Colon (tissue), 2 donors: ENCODE measurements around the gene SUSD5.
"Not testable (repeated sequence)": the region's sequence is repeated elsewhere in the genome, so short reads cannot be mapped to it uniquely, and the experiment has no call there.

Experiments used
- FAIRE-seq: peaks from 2 replicates; lab custom pipeline; 2012; peaks lifted over from hg19 to GRCh38; lab: Jason Lieb, UNC
- donor health status: control.
- donor health status: control.

SUSD5 gene

GRCh38 chr3:33194303-33194702 lies 24.3 kb downstream of the SUSD5 start:
- no peak for FAIRE-seq

GRCh38 chr3:33187368-33187634 lies 31.3 kb downstream of the SUSD5 start:
- FAIRE-seq = no peak

DNA sequence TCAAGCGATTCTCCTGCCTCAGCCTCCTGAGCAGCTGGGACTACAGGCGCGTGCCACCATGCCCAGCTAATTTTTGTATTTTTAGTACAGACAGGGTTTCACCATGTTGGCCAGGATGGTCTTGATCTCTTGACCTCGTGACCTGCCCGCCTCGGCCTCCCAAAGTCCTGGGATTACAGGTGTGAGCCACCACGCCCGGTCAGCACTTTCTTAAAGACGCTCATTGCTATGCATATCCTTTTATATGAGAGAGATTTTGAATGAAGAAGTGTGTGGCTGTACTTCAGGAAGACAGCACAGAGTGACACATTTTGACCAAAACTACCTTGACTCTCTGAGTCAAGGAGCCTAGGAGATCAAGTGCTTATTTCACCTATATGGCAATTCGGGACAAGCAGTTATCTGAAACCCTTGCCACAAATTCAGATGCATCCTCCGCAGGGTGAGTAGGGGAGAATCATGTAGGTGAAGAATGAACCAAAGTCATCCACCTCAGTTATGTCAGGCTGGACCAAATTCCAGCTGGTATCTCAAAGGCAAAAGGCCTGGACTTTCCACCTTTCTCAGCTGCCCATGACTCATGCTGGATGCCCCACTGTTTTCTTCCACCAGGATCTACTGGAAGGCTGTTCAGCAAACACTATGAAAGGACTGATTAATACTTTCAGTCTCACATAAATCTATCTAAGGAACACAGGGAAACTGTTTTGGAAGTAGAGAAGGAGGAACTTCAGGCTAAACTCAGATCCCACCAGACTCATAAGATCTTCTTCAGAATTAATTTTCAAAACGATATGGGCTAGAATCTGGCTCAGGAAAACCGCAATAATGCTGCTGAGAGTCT lies 31.9 kb downstream of the SUSD5 start:
- FAIRE-seq = no peak

GRCh38 chr3:33184863-33185262 lies 33.7 kb downstream of the SUSD5 start:
- no peak for FAIRE-seq

- not testable (repeated sequence) for FAIRE-seq
Observed at GRCh38 chr3:33181641-33182040, 37.0 kb downstream of the SUSD5 start.

GRCh38 chr3:33181229-33181628 lies 37.4 kb downstream of the SUSD5 start:
- FAIRE-seq = no peak

DNA sequence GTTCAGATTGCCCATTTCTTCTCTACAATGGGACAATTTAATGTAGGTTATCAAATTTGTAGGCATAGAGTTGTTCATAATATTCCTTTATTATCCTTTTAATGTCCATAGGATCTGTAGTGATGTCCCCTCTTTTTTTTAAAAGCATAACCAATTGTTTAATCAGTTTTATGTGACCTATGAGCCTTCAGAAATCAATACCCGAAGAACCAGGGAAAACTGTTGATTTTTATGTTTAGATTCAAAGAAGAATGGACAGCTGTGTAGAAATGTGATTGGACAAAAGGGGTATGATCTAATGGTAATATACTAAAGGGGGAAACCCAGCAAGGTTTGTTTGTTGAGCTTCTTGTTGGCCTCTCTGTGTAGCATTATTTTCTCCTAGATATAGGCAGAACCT lies 39.5 kb downstream of the SUSD5 start:
- FAIRE-seq = no peak

DNA sequence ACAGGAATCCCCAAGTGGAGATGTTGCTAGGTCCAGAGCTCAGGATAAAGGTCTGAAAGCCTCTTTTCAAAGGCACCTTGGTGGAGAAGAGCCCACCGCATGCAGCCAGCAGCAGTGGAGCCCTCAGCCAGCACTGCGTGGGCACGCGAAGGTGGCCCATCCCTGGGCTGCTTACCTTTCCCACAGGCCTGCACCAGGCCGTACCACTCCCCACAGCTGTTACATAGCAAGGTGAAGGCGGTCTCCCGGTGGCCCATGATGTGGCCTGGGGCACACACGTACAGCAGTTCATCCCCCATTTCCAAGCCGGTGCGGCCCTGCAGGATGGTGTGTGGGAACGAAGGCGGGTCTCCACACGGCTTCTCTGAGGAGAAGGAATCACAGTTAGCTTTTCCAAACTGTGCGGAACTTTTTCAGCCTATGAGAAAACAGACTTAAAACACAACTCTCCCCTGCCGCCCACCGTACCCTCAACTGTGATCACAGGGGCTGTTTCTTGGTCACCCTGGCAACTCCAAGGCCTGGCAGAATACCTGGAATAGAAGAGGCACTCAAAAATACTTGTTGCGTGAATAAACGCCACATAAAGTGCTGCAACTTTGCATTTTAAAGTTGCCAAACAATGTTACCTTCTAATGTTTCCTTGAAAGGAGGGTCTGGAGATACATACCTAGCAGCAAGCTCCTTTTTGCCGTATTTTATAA lies 43.7 kb downstream of the SUSD5 start:
- FAIRE-seq = no peak

DNA sequence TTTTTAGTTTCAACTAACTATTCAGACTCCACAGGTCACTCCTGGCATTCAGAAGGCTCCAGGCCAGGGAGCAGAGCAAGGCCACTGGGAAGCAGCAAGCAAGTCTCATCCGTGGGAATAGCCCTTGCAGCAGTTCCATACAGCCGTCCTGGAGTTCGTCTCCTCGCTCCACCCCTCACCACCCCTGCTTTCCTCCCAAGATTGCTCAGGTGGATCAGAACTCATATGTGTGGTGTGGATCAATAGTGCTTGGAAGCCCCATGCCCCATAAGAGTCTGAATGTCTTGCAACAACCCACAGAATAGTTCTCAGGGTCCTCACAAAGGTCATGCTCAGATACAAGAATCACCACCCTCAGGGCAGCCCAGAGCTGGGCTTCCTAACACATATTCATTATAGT lies 44.5 kb downstream of the SUSD5 start:
- no peak for FAIRE-seq

DNA sequence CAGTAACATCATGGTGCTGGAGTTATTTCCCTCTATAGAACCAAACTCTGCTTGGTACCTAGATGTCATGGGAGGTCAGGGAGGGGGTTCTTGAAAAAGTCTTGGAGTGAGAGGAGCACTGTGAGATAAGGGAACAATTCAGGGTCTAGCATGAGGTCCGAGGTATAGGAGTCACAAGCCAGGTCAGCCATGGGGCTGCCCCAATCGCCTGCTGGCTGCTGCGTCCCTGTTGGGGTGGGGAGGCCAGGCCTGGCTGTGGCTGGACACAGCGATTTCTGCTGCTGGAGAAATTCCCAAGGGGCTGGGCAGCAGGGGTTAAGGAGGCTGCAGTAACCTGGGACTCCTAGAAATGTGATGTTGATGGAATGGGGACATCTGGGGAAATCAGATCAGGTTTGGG lies 44.9 kb downstream of the SUSD5 start:
- no peak for FAIRE-seq

GRCh38 chr3:33173103-33173502 lies 45.5 kb downstream of the SUSD5 start:
- no peak for FAIRE-seq

- no peak for FAIRE-seq
Observed at GRCh38 chr3:33171580-33171979, 47.0 kb downstream of the SUSD5 start.

DNA sequence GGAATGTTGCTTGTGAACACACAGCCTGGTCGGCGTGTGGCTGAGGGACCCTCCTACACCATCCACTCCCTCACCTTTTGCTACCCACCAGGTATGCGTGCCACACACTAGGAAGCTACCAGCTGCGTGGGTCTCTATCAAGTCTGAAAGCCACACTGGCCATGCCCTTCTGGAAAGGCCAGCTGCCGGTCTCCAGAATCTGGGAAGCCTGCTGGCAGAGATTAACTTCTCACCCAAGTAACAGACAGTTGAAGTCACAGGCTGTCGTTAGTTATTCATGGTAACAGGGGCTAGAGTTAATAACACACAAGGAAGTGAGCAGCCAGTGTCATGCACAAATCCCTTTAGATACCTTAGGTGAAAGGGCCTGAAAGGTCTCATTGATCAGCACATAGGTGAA lies 48.1 kb downstream of the SUSD5 start:
- no peak for FAIRE-seq

- no peak for FAIRE-seq
Observed at GRCh38 chr3:33167716-33168336, 50.8 kb downstream of the SUSD5 start.

DNA sequence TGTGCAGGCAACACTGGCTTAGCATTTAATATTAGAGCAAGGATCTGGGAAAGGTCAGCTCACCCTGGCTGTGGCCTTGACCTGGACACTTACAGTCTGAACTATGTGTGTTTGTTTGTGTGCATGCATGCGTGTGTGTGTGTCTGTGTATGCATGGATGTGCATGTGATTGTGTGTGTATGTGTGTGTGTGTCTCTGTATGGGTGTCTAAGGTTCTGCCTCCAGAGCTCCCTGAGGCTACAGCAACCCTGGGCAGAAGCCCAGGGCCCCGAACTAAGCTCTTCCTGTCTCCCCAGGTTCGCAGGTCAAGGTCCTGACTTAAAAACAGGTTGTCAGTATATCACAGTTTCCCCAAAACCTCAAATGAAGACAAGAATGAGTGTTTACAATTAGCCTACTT lies 51.3 kb downstream of the SUSD5 start:
- no peak for FAIRE-seq

DNA sequence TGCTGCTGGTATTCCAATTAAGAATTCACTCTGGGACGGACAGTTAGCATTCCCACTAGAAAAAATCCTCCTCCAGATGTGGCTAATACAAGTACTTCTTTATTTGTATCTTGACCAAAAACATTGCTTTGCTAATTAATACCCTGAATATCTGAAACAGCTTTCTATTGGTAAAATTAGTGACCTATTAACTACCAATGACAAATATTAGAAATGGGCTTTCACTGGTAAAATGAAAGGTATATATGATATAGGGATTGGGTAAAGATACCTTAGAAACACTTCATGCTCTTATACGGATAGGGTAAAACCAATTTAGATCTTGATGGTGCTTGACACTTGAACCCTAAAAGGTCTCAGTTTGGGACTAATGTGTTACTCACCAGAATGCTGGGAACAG lies 52.5 kb downstream of the SUSD5 start:
- no peak for FAIRE-seq

DNA sequence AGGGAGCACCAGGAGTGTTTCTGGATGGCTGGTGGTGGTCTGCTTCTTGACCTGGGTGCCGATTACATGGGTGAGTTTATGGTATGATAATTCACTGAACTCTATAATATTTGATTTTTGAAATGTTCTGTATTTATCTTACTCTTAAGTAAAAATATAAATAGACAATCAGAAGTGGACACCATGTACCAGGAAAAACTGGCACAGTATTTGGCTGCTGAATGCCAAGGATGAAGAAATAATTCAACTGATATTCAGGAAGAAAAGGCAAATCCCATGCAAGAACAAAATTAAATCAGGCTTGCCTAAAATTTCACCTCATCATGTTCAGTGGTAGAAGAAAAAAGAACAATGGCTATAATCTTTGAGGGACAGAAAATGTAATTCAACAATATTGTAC lies 53.2 kb downstream of the SUSD5 start:
- FAIRE-seq = no peak

GRCh38 chr3:33162621-33163020 lies 56.0 kb downstream of the SUSD5 start:
- FAIRE-seq = not testable (repeated sequence)

- FAIRE-seq = no peak
Observed at GRCh38 chr3:33159981-33160380, 58.6 kb downstream of the SUSD5 start.

GRCh38 chr3:33159234-33159633 lies 59.4 kb downstream of the SUSD5 start:
- FAIRE-seq = no peak

GRCh38 chr3:33155301-33155700 lies 63.3 kb downstream of the SUSD5 start:
- FAIRE-seq = no peak

GRCh38 chr3:33153782-33154181 lies 64.8 kb downstream of the SUSD5 start:
- FAIRE-seq = no peak
